Endodermal cell (in vitro differentiated cells): ENCODE data around the gene PRMT7. TPM values are rescaled to one million over a fixed set of nuclear protein-coding genes. Genes with fewer than 3 reads are reported as not detected.
A peak's percentile ranks its signal among the peaks of the same experiment; 100 is the strongest.

ENCODE experiments used
- DNase-seq: peaks from one replicate; pipeline ENCODE4 v3.0.0-alpha.2; 2017
- H3K27ac ChIP-seq: 2 replicates; pipeline ENCODE4 v1.5.1; 2013; ENCODE audit warnings: mild to moderate bottlenecking, low read depth, low read length, moderate library complexity
- H3K27me3 ChIP-seq: 2 replicates; pipeline ENCODE4 v1.6.1; 2013; ENCODE audit warnings: mild to moderate bottlenecking, low read length, moderate library complexity; ENCODE audit not compliant: insufficient read depth, control insufficient read depth, poor library complexity, severe bottlenecking
- H3K36me3 ChIP-seq: 2 replicates; pipeline ENCODE4 v1.7.0; 2013; ENCODE audit warnings: mild to moderate bottlenecking, low read length, moderate library complexity; ENCODE audit not compliant: control insufficient read depth, insufficient read depth
- H3K4me1 ChIP-seq: one replicate; pipeline ENCODE4 v1.7.0; 2013; ENCODE audit warnings: low read length; ENCODE audit not compliant: control insufficient read depth, insufficient read depth
- H3K4me3 ChIP-seq: 2 replicates; pipeline ENCODE4 v1.5.1; 2013; ENCODE audit warnings: mild to moderate bottlenecking, low read length, moderate library complexity
- H3K9ac ChIP-seq: 2 replicates; pipeline ENCODE4 v1.6.1; 2013; ENCODE audit warnings: mild to moderate bottlenecking, low read length, moderate library complexity; ENCODE audit not compliant: poor library complexity, severe bottlenecking; ENCODE audit errors: extremely low read depth
- H3K9me3 ChIP-seq: 2 replicates; pipeline ENCODE4 v1.6.1; 2013; ENCODE audit warnings: mild to moderate bottlenecking, low read length, moderate library complexity; ENCODE audit not compliant: control insufficient read depth
- H3K27ac Mint-ChIP-seq: 2 replicates; pipeline ENCODE4 v1.8.0; 2020; ENCODE audit warnings: mixed read lengths
- H3K27me3 Mint-ChIP-seq: 2 replicates; pipeline ENCODE4 v1.8.0; 2021; ENCODE audit warnings: mild to moderate bottlenecking, mixed read lengths; ENCODE audit not compliant: insufficient read depth
- H3K36me3 Mint-ChIP-seq: 2 replicates; pipeline ENCODE4 v1.8.0; 2020; ENCODE audit warnings: low read depth, mixed read lengths
- H3K4me1 Mint-ChIP-seq: 2 replicates; pipeline ENCODE4 v1.8.0; 2020; ENCODE audit warnings: mixed read lengths
- H3K4me3 Mint-ChIP-seq: 2 replicates; pipeline ENCODE4 v1.8.0; 2020; ENCODE audit warnings: mild to moderate bottlenecking, moderate library complexity, mixed read lengths
- H3K9me3 Mint-ChIP-seq: 2 replicates; pipeline ENCODE4 v1.8.0; 2020; ENCODE audit warnings: mild to moderate bottlenecking, mixed read lengths
- CTCF ChIP-seq: fragments of 200-600 bp; sonication (generic); conservative IDR thresholded peaks from 2 replicates; pipeline ENCODE4 v1.5.0; 2021; ENCODE audit warnings: antibody characterized with exemption, mild to moderate bottlenecking
- WGBS, 2 experiments: methylation state at CpG; one replicate each; pipeline versions ENCODE4 v1.1.5 to v1.1.7; 2013; ENCODE audit warnings: missing lambda C conversion rate in 2 of 2, mixed read lengths in 1 of 2; ENCODE audit not compliant: insufficient coverage in 1 of 2, insufficient read length in 1 of 2; 5-methylcytosine and 5-hydroxymethylcytosine counted together
- total RNA-seq, 2 donors: library from RNA; stranded (reverse); fragmentation: NEBNext Ultra II Directional in 1 of 2; extraction: Animal tissue kit (Norgen Biotek cat#: 25700) in 1 of 2; gene quantifications; 2 replicates in 1 of 2; 3 replicates in 1 of 2; pipeline ENCODE4 v1.2.1, GENCODE V29; 2021

The PRMT7 gene
- total RNA-seq, 2 donors from 2014 or later: 63.9 to 68.5 TPM

- Mint-ChIP-seq H3K9me3 (no peaks in the 10 kb centered on the region), H3K4me3 (no peak overlapping the region), H3K27ac (peak overlapping the region; percentile 39), H3K36me3 (peaks cover 66% of the 10 kb centered on the region), H3K4me1 (peaks cover 47% of the 10 kb centered on the region), H3K27me3 (no peaks in the 10 kb centered on the region)
- peaks cover 89% of the 10 kb centered on the region for H3K36me3 ChIP-seq
- peaks cover 26% of the 10 kb centered on the region for H3K4me1 ChIP-seq
- no peaks in the 10 kb centered on the region for H3K27me3 ChIP-seq
- 95 to 98% methylated on average over 10 to 11 of the region's 11 CpGs for WGBS, 2 experiments
- no peak overlapping the region for H3K9ac ChIP-seq
- TF ChIP-seq CTCF: no peak
- H3K4me3 ChIP-seq: peak overlapping the region; percentile 32
- no peak overlapping the region for H3K27ac ChIP-seq
- H3K9me3 ChIP-seq: no peaks in the 10 kb centered on the region
- DNase-seq: no peak
Observed at GRCh38 chr16:68299571-68300453, 11.0 kb upstream of the PRMT7 start.

- WGBS, 2 experiments: 91 to 94% methylated on average over 6 to 7 of the region's 7 CpGs
- H3K4me1 Mint-ChIP-seq: peaks cover 42% of the 10 kb centered on the region
- peak overlapping the region; percentile 22 for H3K27ac Mint-ChIP-seq
- no peak overlapping the region for H3K4me3 Mint-ChIP-seq
- H3K9ac ChIP-seq: no peak overlapping the region
- H3K4me1 ChIP-seq: peaks cover 26% of the 10 kb centered on the region
- no peaks in the 10 kb centered on the region for H3K27me3 ChIP-seq
- H3K9me3 ChIP-seq: no peaks in the 10 kb centered on the region
- H3K36me3 Mint-ChIP-seq: peaks cover 74% of the 10 kb centered on the region
- H3K27me3 Mint-ChIP-seq: no peaks in the 10 kb centered on the region
- H3K4me3 ChIP-seq: no peak overlapping the region
- peaks cover 88% of the 10 kb centered on the region for H3K36me3 ChIP-seq
- no peak for TF ChIP-seq CTCF
- no peaks in the 10 kb centered on the region for H3K9me3 Mint-ChIP-seq
- DNase-seq: no peak
- no peak overlapping the region for H3K27ac ChIP-seq
Observed at GRCh38 chr16:68300734-68301459, 9.9 kb upstream of the PRMT7 start.

- Histone ChIP-seq H3K27ac (no peak overlapping the region), H3K27me3 (no peaks in the 10 kb centered on the region), H3K9ac (no peak overlapping the region), H3K36me3 (peaks cover 60% of the 10 kb centered on the region), H3K9me3 (no peaks in the 10 kb centered on the region), H3K4me3 (no peak overlapping the region), H3K4me1 (no peaks in the 10 kb centered on the region)
- no peaks in the 10 kb centered on the region for H3K9me3 Mint-ChIP-seq
- H3K4me3 Mint-ChIP-seq: no peak overlapping the region
- 92 to 98% methylated on average over 3 of the region's 3 CpGs for WGBS, 2 experiments
- TF ChIP-seq CTCF: no peak
- H3K4me1 Mint-ChIP-seq: peaks cover 8% of the 10 kb centered on the region
- H3K36me3 Mint-ChIP-seq: peaks cover 48% of the 10 kb centered on the region
- no peaks in the 10 kb centered on the region for H3K27me3 Mint-ChIP-seq
- no peak for DNase-seq
- H3K27ac Mint-ChIP-seq: no peak overlapping the region
Observed at GRCh38 chr16:68306633-68307032, 4.2 kb upstream of the PRMT7 start.
